GM21786 (cell line): Measurements from ENCODE around the gene VPS35.
A peak's percentile ranks its signal among the peaks of the same experiment; 100 is the strongest.

Source experiments
- ATAC-seq: cut with Tn5 transposase; IDR thresholded peaks from one replicate; pipeline ENCODE4 v1.9.1; 2021; ENCODE audit not compliant: unreplicated experiment

VPS35 gene

DNA sequence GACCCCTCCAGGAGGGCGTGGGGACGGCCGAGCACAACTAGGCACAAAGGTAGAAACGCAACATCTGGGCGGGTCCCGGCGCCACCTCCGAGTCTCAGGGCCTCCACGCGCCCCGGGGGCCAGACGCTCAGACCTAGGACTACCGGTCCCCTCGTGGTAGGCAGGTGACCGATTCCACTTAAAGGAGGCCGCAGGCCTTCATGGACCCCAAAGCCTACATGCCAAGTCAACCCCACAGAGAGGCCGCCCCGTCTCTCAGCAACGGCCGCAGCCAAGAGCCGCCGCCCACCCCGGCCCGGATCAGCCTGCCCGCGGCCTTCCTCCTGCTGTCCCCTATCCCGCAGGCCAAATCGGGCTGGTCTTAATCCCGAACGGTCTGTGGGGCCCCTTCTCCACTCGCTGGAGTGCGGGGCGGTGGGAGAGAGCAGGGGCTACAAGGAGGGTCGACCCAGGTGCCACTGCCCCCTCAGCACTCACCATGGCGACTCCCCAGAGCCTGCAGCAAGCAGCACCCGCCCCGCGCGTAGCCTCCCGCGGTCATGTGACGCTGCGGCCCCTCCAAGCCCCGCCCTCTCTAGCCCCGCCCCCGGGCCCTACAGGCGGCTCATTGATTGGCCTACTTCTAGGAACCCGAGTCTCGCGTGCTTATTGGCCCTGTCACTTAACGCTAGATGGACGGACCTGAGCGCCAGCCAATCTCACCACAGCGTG is at the start of gene VPS35:
Gene VPS35 (minus strand): TSS at position 525 of the 711 bp plus-strand sequence. CDS start 45 bp downstream, at position 480.
- ATAC-seq: peak; percentile 80

GRCh38 chr16:46737621-46738214 is 48.7 kb upstream of the VPS35 start:
- no peak for ATAC-seq

DNA sequence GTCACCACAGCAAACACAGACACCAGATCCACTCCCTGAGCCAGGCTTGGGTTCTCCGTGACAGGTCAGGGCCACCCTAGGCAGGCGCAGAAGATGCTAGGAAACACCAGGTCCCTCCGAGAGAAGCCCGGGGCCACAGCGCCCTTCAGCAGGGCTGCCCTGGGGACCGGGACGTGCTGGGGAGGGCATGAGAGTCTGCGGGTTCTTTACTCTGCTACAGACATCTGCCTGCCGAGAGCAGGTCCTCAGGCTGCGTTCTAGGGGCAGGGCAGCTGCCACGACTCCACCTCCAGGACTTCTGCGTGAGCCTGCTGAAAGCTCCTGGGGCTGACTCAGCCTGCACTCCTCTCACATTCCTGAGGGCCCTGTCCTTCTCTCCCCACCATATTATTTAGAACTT is 47.7 kb upstream of the VPS35 start:
- ATAC-seq: no peak

DNA sequence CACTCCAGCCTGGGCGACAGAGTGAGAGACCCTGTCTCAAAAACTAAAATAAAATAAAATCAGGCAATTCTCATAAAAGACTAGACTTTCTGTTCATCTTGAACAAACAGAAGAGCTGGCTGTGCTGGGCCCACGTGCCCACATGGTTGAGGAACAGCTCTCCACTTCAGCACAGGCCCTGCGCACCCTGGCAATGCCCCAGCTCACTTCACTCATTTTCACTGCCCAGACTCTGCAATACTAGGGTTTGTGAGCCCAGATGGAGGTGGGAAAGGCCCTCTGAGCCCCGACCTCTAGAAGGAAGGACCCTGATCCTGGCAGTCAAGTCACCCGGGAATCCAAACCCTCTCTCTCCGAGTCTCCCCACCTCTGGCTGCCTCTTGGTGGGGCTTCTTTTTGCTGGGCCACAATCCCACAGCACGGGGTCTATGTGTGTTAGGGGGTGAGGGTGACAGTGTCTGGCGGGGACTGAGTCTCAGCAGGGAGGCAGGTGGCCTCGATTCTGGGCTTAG is 44.4 kb upstream of the VPS35 start:
- ATAC-seq: no peak

GRCh38 chr16:46732561-46732960 is 43.6 kb upstream of the VPS35 start:
- no peak for ATAC-seq

GRCh38 chr16:46731691-46732555 is 42.9 kb upstream of the VPS35 start:
- ATAC-seq: no peak

DNA sequence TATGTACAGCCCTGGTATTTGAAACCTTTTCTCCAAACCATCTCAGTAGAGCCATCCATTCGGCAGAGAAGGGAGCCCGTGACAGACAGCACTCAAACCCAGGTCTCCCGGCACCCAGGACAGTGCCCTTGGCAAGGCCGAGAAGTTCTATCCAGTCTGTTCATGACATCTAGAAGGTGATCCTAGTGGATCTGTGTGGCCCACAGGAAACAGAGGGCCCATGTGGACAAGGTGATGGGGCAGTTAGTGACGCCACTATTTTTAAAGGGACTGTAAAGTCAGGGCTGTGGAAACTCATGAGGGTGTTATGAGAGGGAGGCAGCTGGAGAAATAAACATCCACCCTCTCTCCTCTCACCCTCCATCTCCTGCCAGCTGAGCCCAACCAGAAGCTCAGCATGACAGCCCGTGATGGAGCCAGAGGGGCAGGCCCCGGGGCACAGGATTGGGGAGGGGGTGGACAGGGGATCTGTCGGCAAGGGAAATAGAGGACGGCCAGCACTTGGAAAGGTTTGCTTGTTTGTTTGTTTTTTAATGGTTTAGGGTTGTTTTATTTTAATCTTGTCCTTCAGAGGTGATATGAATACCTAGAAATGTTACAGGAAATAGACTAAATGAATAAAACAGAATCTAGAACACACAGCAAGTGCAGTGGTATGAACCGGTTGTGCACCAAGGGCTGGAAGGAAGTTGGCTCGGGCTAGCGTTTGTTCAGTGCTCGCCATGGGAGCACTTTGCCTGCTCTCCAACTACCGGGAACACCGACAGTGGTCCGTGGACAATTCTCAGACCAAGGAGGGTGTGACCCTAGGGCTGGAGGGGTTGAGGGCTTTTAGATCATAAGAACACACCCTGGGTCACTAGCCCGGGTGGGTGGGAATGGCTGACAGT is 42.1 kb upstream of the VPS35 start:
- ATAC-seq: no peak

DNA sequence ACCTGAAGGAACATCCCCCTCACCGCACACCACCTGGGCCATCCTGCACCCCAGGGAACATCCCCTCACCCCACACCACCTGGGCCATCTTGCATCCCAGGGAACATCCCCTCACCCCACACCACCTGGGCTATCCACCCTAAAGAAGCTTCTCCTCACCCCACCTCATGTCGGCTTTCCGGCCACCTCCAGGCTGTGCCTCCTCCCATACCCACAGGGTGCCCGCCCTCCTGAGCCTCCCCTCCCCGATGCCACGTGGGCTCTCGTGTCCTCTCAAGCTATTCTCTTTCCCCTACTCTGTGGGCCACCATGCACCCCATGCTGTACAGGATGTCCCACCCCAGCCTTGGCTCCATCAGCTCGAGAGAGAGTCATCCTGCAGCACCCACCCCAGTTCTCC is 41.1 kb upstream of the VPS35 start:
- no peak for ATAC-seq

DNA sequence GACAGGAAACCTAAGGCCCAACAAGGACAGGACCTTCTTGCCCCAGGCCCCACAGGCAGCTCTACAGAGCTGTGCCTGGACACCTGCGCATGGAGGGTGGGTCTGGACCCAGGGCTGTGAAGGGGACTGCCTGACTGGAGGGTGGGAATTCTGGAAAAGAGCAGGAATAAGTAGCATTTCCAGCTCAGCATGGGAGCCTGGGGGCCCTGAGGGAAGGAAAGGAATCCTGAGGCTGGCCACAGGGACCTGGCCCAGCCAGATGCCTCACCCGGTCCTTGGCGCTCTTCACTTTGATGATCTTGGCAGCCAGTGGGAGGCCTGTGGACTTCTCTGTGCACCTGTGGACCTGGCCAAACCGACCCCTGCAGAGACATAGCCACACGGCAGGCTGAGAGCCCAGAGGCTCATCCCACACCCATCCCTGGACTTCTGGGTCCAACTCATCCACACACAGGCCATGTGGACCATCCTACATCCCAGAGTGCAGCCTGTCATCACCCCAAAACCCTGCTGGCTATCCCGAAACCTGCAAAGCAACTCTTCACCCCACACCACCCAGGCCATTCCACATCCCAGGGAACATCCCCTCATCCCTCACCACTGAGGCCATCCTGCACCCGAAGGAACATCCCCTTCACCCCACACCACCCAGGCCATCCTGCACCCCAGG is 40.5 kb upstream of the VPS35 start:
- no peak for ATAC-seq

DNA sequence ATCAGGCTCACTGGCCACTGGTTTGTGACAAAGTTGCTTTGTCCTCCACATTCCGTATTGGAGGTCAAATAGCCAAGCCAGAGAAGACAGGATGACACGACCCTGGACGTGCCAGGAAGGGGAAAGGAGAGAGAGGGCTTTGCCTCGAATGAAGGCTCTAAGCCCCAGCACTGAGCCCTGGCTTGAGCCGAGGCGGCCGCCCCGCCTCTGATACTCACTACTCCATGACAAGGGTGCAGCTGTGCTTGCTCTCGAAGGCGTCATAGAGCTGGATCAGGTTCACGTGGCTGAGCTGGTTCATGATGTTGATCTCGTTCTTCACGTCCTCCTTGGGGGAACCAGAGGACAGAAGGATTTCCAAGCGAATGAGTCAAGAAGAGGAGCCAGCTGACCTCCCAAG is 39.8 kb upstream of the VPS35 start:
- no peak for ATAC-seq

GRCh38 chr16:46727630-46728029 is 38.7 kb upstream of the VPS35 start:
- no peak for ATAC-seq

DNA sequence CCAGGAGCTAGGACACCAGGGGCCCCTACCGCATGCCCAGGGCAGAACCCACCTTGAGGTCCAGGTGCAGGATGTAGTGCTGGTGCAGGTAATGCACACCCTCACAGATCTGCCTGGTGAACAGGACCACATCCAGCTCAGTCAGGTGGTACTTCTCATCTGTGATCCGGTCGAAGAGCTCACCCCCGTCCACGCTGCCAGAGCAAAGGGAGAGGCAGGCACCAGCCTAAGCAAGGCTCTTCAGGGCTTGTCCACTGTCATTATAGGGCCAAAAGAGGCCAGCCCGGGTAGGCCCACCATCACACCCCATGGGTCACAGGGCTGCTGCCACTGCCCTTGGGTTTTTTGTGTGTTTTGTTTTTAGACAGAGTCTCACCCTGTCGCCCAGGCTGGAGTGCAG is 38.2 kb upstream of the VPS35 start:
- no peak for ATAC-seq

GRCh38 chr16:46721885-46722284 is 32.9 kb upstream of the VPS35 start:
- ATAC-seq: no peak

DNA sequence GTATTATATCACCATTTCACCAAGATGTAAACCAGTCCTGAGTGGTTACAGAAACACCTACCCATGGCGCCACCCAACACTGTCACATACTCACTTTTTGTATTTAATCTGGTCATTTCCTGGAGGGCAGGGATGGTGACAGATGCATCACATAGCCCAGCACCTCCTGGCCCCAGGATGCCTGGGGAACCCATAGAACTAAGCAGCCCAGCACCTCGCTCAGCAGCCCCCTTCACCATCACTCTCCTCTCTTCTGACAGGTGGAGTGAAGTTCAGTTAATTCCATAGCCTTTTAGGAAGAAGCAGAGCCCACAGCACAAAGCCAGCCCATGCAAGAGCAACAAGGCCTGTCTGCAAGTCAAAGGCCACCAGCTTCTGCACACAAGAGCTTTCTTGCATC is 31.6 kb upstream of the VPS35 start:
- no peak for ATAC-seq

GRCh38 chr16:46719528-46719927 is 30.6 kb upstream of the VPS35 start:
- no peak for ATAC-seq

- ATAC-seq: no peak
Measured at GRCh38 chr16:46718214-46718613, 29.2 kb upstream of the VPS35 start.

DNA sequence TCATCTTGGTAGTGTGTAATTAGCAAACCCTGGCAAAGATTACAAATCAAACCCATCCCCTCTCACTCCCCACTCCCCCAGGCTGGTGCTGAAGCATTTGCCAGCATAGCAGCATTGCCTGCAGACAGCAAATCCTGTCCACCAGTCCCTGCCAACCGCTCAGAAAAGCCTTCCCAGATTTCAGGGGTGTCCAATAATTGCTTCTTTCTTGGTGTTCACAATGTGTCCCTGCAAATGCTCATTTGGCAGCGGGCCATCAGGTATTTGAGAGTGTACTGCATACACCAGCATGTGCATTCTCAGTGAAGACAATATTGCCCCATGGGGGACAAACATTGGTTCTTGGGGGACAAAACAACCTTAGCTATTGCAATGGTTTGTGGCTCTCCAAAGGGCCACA is 28.7 kb upstream of the VPS35 start:
- no peak for ATAC-seq

- no peak for ATAC-seq
Measured at GRCh38 chr16:46715769-46716305, 26.9 kb upstream of the VPS35 start.

DNA sequence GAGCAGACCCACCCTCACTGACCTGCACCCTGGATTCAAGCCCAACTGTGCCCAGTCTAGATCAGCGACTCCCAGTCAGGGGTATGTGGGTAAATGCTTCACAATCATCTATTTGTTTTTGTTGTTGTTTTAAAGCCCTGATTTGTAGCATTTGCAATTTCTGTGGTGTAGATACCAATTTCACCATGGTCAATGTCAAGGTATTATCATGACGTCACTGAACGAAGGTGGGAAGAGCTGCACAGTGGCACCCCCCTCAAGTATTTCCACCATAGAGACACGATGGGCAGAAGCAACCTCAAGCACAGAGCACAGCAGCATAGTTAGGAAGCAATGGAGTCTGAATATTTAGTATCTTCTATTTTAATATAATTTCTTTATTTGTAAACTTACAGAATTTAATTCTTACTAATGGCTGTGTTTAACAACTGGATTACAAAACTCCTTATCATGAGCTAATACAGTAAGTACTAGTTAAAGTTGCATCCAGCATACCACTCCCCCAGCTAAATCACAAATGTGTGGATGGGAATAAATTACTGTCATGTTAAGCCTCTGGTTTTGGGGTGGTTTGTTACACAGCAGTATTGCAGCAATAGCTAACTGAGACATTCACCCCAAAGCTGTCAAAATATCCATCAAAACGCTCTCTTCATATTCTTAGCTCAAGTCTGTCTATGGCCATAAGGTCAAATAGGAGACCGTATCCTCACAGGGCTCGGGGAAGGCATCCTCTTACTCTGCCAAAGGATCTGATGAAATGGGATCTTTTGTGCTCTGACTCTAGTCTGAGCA is 26.0 kb upstream of the VPS35 start:
- ATAC-seq: no peak
